Measurements from ENCODE around the gene HOXC10.
A peak's percentile ranks its signal among the peaks of the same experiment; 100 is the strongest.

HOXC10 gene

DNA sequence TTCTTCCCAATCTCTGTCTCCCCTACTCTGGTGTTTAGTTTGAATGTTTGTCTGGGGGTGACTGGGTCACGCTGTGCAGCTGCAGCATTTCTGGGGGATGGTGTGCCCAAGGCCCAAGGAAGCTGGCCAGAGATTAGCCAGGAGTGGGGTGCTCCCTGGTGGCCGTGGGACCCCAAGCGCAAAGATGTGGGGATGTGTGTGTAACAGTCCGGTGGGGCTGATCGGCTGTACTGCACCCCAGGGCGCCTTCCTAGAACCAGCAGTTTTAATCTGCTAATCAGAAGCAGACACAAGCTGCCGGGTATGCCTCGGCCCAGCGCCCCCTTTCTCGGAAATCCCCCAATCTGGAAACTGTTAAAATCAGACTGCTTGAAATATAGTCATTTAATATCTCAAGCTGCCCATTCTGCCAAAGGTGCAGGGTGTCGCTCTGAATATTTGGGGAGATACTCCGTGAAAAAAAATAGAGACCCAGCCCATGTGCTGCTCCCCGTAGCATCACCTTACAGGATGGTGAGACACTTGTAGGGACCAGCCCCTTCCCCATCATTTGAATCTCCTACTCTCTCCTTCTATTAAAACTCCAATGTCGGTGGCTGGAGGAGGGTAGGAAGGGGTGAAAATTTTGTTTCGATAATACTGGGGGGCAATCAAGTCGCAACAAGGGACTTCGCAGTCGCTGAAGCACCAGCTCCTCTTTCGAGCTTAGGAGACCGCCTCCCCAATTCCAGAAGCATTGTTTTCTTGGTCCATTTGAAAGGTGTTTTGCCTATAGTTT is 19.3 kb downstream of the HOXC10 start:
- no peak for DNase-seq

- no peak for DNase-seq
Observed at GRCh38 chr12:54004841-54005530, 20.0 kb downstream of the HOXC10 start.

- no peak for DNase-seq
Observed at GRCh38 chr12:54005531-54005852, 20.5 kb downstream of the HOXC10 start.

GRCh38 chr12:54005853-54006558 is 21.1 kb downstream of the HOXC10 start:
- DNase-seq, result peak; percentile 87

GRCh38 chr12:54006559-54007220 is 21.7 kb downstream of the HOXC10 start:
- DNase-seq, result no peak

GRCh38 chr12:54007538-54008259 is 22.8 kb downstream of the HOXC10 start:
- no peak for DNase-seq

DNA sequence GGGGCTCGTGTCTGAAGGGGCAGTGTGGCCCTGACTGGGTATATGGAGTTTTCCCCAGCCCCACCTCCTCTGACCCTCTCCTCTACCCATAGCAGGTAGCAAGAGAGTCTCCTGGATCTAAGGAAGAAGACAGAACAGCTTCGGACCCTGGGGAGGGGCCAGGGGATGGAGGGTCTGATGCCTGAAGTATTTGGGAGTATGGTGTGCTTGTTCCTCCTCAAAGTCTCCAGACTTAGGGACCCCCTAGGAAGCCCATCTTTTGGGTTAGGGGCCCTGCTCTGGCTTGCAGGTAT is 23.3 kb downstream of the HOXC10 start:
- no peak for DNase-seq

GRCh38 chr12:54009171-54010052 is 24.5 kb downstream of the HOXC10 start:
- DNase-seq, result no peak

- DNase-seq, result no peak
Observed at GRCh38 chr12:54010053-54010971, 25.4 kb downstream of the HOXC10 start.

- DNase-seq, result no peak
Observed at GRCh38 chr12:54010972-54011664, 26.2 kb downstream of the HOXC10 start.

DNA sequence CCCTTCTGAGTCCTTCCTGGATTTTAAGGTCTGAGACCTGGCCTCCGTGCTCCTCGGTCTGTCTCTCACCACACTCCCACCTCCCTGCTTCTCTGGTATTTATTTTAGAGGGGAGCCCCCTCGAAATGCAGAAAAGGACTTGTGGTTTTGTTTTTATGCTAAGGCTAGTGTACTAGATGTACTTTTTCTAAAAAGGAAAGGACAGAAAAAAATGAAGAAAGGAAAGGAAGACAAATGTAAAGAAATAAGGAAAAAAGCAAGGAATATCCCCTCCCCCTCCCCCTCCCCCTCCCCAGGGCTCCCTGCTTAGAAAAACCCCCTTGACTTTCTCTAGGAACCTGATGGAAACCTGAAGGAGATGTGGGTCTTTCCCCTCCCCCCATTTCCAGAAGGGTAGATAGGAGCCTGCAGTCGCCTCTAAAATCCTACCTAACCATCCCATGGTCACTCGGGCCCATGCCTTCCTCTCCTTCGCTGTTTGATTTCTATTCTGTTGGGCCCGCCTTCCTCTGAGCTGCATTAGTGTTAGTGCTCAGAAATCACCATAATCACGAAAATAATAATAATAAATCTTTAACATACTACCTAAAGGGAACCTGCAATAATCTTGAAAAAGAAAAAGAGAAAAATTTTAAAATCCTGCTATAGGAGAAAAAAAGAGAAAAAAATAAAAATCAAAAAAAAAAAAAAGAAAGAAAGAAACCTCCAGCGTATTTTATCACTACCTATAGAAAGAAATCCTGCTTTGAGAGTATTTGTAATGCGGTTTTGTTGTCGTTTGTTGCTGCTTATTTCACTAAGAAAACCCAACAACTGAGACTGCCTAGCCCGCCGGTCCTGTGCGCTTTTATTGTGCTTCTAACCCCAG is 27.0 kb downstream of the HOXC10 start:
- no peak for DNase-seq

- DNase-seq, result no peak
Observed at GRCh38 chr12:54012631-54013409, 27.9 kb downstream of the HOXC10 start.

GRCh38 chr12:54014377-54015017 is 29.6 kb downstream of the HOXC10 start:
- no peak for DNase-seq

DNA sequence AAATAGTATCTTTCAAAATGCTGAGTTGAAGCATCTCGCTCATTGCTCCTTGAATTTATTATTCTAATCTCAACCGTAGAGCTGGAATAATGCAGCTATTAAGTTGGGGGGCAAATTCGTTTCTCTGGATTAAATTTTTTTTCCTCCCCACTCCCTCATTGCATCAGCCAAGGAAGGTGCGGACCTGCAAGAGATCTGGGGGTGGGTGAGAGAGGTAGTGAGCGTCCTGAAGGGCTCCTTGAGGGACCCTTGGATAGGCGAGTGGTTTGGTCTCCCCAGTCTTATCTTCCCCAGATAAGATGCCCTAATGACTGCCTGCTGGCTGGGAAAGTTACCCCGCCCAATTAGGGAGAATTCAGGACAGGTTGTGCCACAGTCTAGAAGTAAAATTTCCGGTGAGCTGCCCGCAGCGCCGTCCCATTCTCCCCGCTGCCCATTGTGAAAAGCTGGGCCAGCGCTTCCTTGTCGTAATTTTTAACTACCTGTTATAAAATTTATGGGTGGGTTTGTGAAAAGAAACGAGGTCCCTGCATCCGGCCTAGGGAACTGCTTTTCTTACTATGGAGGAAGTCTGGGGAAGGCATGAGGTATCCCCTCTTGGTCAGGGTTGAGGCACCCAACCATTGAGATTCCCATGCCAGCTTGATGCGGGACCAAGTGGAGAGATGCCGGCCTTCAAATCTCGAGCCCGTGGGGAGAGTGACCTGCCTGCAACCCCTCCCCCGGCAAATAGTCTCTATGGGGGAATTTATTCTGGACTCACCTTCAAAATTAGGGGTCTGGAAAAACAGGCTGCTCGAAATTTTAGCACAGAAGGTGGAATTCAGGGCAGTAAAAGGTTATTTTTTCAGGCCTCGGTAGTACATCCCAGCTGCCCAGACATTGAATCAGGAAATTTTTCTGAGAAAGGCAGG is 30.3 kb downstream of the HOXC10 start:
- DNase-seq, result no peak

GRCh38 chr12:54016051-54016450 is 31.1 kb downstream of the HOXC10 start:
- no peak for DNase-seq

GRCh38 chr12:54016478-54016964 is 31.6 kb downstream of the HOXC10 start:
- no peak for DNase-seq
